SK-N-SH treated with all-trans-retinoic acid at 6 μM for 48 hours (cell line): ENCODE data around the gene EXOSC9.

Experiments
- ESRRG ChIP-seq: fragments of 250-450 bp; sonication (Bioruptor Pico); IDR thresholded peaks from 2 replicates; pipeline ENCODE4 v1.6.1; 2021; ENCODE audit warnings: mild to moderate bottlenecking
- RARB ChIP-seq: fragments of 250-450 bp; sonication (Bioruptor Pico); IDR thresholded peaks from 2 replicates; pipeline ENCODE4 v1.8.0; 2021; ENCODE audit warnings: mild to moderate bottlenecking, moderate library complexity
- TOX ChIP-seq: fragments of 250-450 bp; sonication (Bioruptor Pico); IDR thresholded peaks from 2 replicates; pipeline ENCODE4 v1.8.0; 2021; ENCODE audit warnings: mild to moderate bottlenecking, moderate library complexity, borderline replicate concordance
- ZFP3 ChIP-seq: fragments of 250-450 bp; sonication (Bioruptor Pico); IDR thresholded peaks from 2 replicates; pipeline ENCODE4 v1.5.0; 2020; ENCODE audit warnings: mild to moderate bottlenecking, moderate library complexity
- ZFP30 ChIP-seq: fragments of 450-650 bp; formaldehyde crosslinking; IDR thresholded peaks from 2 replicates; pipeline ENCODE4 v1.5.0; 2022; ENCODE audit warnings: mild to moderate bottlenecking, moderate library complexity
- TF ChIP-seq, protein P1 (sequence below): fragments of 250-450 bp; sonication (Bioruptor Pico); IDR thresholded peaks from 2 replicates; pipeline ENCODE4 v1.8.0; 2020; ENCODE audit warnings: mild to moderate bottlenecking, moderate library complexity, borderline replicate concordance

GRCh38 chr4:121838136-121838535, 37.0 kb downstream of the EXOSC9 start:
- TF ChIP-seq ZFP30 (CRISPR knock-in tag): no peak
- TF ChIP-seq RARB (CRISPR knock-in tag): no peak
- no peak for TF ChIP-seq ESRRG (CRISPR knock-in tag)
- TF ChIP-seq ZFP3 (CRISPR knock-in tag): no peak
- TF ChIP-seq TOX (CRISPR knock-in tag): no peak
- TF ChIP-seq, protein P1, sequence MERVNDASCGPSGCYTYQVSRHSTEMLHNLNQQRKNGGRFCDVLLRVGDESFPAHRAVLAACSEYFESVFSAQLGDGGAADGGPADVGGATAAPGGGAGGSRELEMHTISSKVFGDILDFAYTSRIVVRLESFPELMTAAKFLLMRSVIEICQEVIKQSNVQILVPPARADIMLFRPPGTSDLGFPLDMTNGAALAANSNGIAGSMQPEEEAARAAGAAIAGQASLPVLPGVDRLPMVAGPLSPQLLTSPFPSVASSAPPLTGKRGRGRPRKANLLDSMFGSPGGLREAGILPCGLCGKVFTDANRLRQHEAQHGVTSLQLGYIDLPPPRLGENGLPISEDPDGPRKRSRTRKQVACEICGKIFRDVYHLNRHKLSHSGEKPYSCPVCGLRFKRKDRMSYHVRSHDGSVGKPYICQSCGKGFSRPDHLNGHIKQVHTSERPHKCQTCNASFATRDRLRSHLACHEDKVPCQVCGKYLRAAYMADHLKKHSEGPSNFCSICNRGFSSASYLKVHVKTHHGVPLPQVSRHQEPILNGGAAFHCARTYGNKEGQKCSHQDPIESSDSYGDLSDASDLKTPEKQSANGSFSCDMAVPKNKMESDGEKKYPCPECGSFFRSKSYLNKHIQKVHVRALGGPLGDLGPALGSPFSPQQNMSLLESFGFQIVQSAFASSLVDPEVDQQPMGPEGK: no peak
